Mesenchymal stem cell (in vitro differentiated cells and primary cell): ENCODE results near the gene TTLL9.

Experiments used
- DNase-seq: peaks from one replicate; pipeline ENCODE4 v3.0.0-alpha.2; 2013
- H2AFZ ChIP-seq: one replicate; pipeline ENCODE4 v1.6.1; 2013; ENCODE audit warnings: low read depth, mild to moderate bottlenecking, control low read depth, inconsistent platforms, low read length, moderate library complexity
- H2AK5ac ChIP-seq: 2 replicates; pipeline ENCODE4 v1.6.1; 2013; ENCODE audit warnings: low read length, moderate library complexity, mild to moderate bottlenecking, inconsistent platforms; ENCODE audit not compliant: severe bottlenecking
- H2BK120ac ChIP-seq: one replicate; pipeline ENCODE4 v1.6.1; 2013; ENCODE audit warnings: low read depth, mild to moderate bottlenecking, inconsistent platforms, low read length, moderate library complexity
- H2BK12ac ChIP-seq, 2 experiments: one replicate each; pipeline ENCODE4 v1.6.1; 2013; ENCODE audit warnings: inconsistent platforms in 2 of 2, low read length in 2 of 2, mild to moderate bottlenecking in 2 of 2, moderate library complexity in 2 of 2, control low read depth in 1 of 2
- H2BK15ac ChIP-seq: one replicate; pipeline ENCODE4 v1.6.1; 2013; ENCODE audit warnings: mild to moderate bottlenecking, low read depth, inconsistent platforms; ENCODE audit not compliant: poor library complexity, severe bottlenecking
- H2BK5ac ChIP-seq: 2 replicates; pipeline ENCODE4 v1.6.1; 2013; ENCODE audit warnings: low read depth, mild to moderate bottlenecking, low read length, control low read depth, inconsistent platforms; ENCODE audit not compliant: poor library complexity, severe bottlenecking
- H3K14ac ChIP-seq, 2 experiments: one replicate each; pipeline ENCODE4 v1.6.1; 2013; ENCODE audit warnings: inconsistent platforms in 2 of 2, low read length in 2 of 2, control low read depth in 1 of 2, mild to moderate bottlenecking in 1 of 2, moderate library complexity in 1 of 2
- H3K18ac ChIP-seq, 2 experiments: one replicate each; pipeline ENCODE4 v1.6.1; 2013; ENCODE audit warnings: inconsistent platforms in 2 of 2, low read length in 2 of 2, control low read depth in 1 of 2, low read depth in 1 of 2, mild to moderate bottlenecking in 1 of 2
- H3K23ac ChIP-seq, 2 experiments: one replicate each; pipeline ENCODE4 v1.6.1; 2013; ENCODE audit warnings: inconsistent platforms in 2 of 2, low read length in 2 of 2, mild to moderate bottlenecking in 2 of 2, moderate library complexity in 2 of 2, control low read depth in 1 of 2
- H3K27ac ChIP-seq: 2 replicates; pipeline ENCODE4 v1.5.1; 2013; ENCODE audit warnings: mild to moderate bottlenecking, moderate library complexity, low read length, control low read depth, inconsistent platforms; ENCODE audit not compliant: poor library complexity, severe bottlenecking
- H3K27me3 ChIP-seq, 2 experiments: 2 replicates each; pipeline versions ENCODE4 v1.6.1 to v1.7.0; 2013; ENCODE audit warnings: low read length in 2 of 2, mild to moderate bottlenecking in 2 of 2, moderate library complexity in 2 of 2, control low read depth in 1 of 2, inconsistent platforms in 1 of 2; ENCODE audit not compliant: control insufficient read depth in 1 of 2, insufficient read depth in 1 of 2
- H3K36me3 ChIP-seq, 2 experiments: 2 replicates each; pipeline versions ENCODE4 v1.6.1 to v1.7.0; 2013; ENCODE audit warnings: low read length in 2 of 2, control low read depth in 1 of 2, inconsistent platforms in 1 of 2, low read depth in 1 of 2, mild to moderate bottlenecking in 1 of 2; ENCODE audit not compliant: insufficient read depth in 2 of 2, control insufficient read depth in 1 of 2
- H3K4ac ChIP-seq, 2 experiments: one replicate each; pipeline ENCODE4 v1.6.1; 2013; ENCODE audit warnings: inconsistent platforms in 2 of 2, low read length in 2 of 2, mild to moderate bottlenecking in 2 of 2, moderate library complexity in 2 of 2, control low read depth in 1 of 2, low read depth in 1 of 2
- H3K4me1 ChIP-seq: 2 replicates; pipeline ENCODE4 v1.6.1; 2013; ENCODE audit warnings: low read depth, low read length, control low read depth; ENCODE audit not compliant: control insufficient read depth, insufficient read depth
- H3K4me2 ChIP-seq: 2 replicates; pipeline ENCODE4 v1.6.1; 2013; ENCODE audit warnings: low read length, mild to moderate bottlenecking, inconsistent platforms; ENCODE audit not compliant: poor library complexity, severe bottlenecking
- H3K4me3 ChIP-seq, 2 experiments: 2 replicates each; pipeline versions ENCODE4 v1.5.1 to v1.7.0; 2013; ENCODE audit warnings: low read length in 2 of 2, mild to moderate bottlenecking in 2 of 2, control low read depth in 1 of 2, low read depth in 1 of 2; ENCODE audit not compliant: insufficient read depth in 1 of 2
- H3K79me1 ChIP-seq: replicated peaks from 2 replicates; pipeline ENCODE4 v1.6.1; 2013; ENCODE audit warnings: mild to moderate bottlenecking, control low read depth, low read length, inconsistent platforms; ENCODE audit not compliant: poor library complexity, severe bottlenecking
- H3K9ac ChIP-seq: 2 replicates; pipeline ENCODE4 v1.7.0; 2013; ENCODE audit warnings: mild to moderate bottlenecking, low read length, moderate library complexity
- H3K9me3 ChIP-seq: 2 replicates; pipeline ENCODE4 v1.7.0; 2013; ENCODE audit warnings: mild to moderate bottlenecking, low read length; ENCODE audit not compliant: control insufficient read depth
- H4K8ac ChIP-seq: one replicate; pipeline ENCODE4 v1.6.1; 2013; ENCODE audit warnings: inconsistent platforms, mild to moderate bottlenecking, low read length, moderate library complexity
- H4K91ac ChIP-seq: one replicate; pipeline ENCODE4 v1.6.1; 2013; ENCODE audit warnings: mild to moderate bottlenecking, low read length, inconsistent platforms
- whole genome bisulfite sequencing: methylation state at CpG from one replicate; pipeline ENCODE4 v1.1.7; 2013; ENCODE audit warnings: mixed read lengths; 5-methylcytosine and 5-hydroxymethylcytosine counted together

Gene TTLL9

GRCh38 chr20:31823360-31824124 lies 46.9 kb upstream of the TTLL9 start:
- no peak overlapping the region for H3K27ac ChIP-seq
- no peak overlapping the region for H3K9ac ChIP-seq
- H2BK120ac ChIP-seq, result no peak overlapping the region
- no peak overlapping the region for H3K23ac ChIP-seq
- no peak overlapping the region for H3K14ac ChIP-seq
- H3K79me1 ChIP-seq, result no peaks in the 10 kb centered on the region
- peak overlapping the region; percentile 4 for H2AK5ac ChIP-seq
- H3K4me2 ChIP-seq, result no peak overlapping the region
- H3K4ac ChIP-seq, result no peak overlapping the region
- no peak overlapping the region for H2AFZ ChIP-seq
- no peak overlapping the region for H4K8ac ChIP-seq
- H3K4me3 ChIP-seq, result no peak overlapping the region
- H2BK5ac ChIP-seq, result no peak overlapping the region
- peaks cover 26% of the 10 kb centered on the region for H3K4me1 ChIP-seq
- 78% methylated on average over 14 of the region's 14 CpGs for WGBS
- no peak for DNase-seq
- no peak overlapping the region for H3K18ac ChIP-seq
- no peaks in the 10 kb centered on the region for H3K36me3 ChIP-seq
- peaks cover 22 to 63% of the 10 kb centered on the region in 2 experiments for H3K27me3 ChIP-seq
- no peak overlapping the region for H4K91ac ChIP-seq
- no peaks in the 10 kb centered on the region for H3K9me3 ChIP-seq
- H2BK15ac ChIP-seq, result no peak overlapping the region
- no peak overlapping the region for H2BK12ac ChIP-seq

GRCh38 chr20:31824125-31824485 lies 46.3 kb upstream of the TTLL9 start:
- Histone ChIP-seq H3K9me3 (no peaks in the 10 kb centered on the region), H2BK5ac (no peak overlapping the region), H3K4me2 (no peak overlapping the region), H2BK120ac (no peak overlapping the region), H3K18ac (no peak overlapping the region), H3K4me1 (peaks cover 26% of the 10 kb centered on the region), H3K27me3 (peaks cover 22 to 69% of the 10 kb centered on the region in 2 experiments), H3K79me1 (no peaks in the 10 kb centered on the region), H4K91ac (no peak overlapping the region), H2BK12ac (no peak overlapping the region), H3K36me3 (no peaks in the 10 kb centered on the region), H4K8ac (no peak overlapping the region), H3K27ac (no peak overlapping the region), H2AK5ac (peak overlapping the region; percentile 13), H3K4ac (no peak overlapping the region), H3K23ac (no peak overlapping the region), H3K9ac (no peak overlapping the region), H3K4me3 (no peak overlapping the region), H2BK15ac (no peak overlapping the region), H3K14ac (no peak overlapping the region), H2AFZ (no peak overlapping the region)
- no peak for DNase-seq
- 89% methylated on average over 4 of the region's 4 CpGs for WGBS

- Histone ChIP-seq H3K4ac (no peak overlapping the region), H2BK120ac (no peak overlapping the region), H2BK15ac (no peak overlapping the region), H3K14ac (peak overlapping the region in 1 of 2 experiments; percentile 12), H4K91ac (no peak overlapping the region), H2BK12ac (no peak overlapping the region), H3K27ac (no peak overlapping the region), H4K8ac (no peak overlapping the region), H3K36me3 (no peaks in the 10 kb centered on the region), H2AFZ (no peak overlapping the region), H3K4me1 (peaks cover 26% of the 10 kb centered on the region), H3K4me3 (no peak overlapping the region), H3K23ac (no peak overlapping the region), H2BK5ac (no peak overlapping the region), H2AK5ac (no peak overlapping the region), H3K79me1 (no peaks in the 10 kb centered on the region), H3K4me2 (no peak overlapping the region), H3K9ac (no peak overlapping the region), H3K27me3 (peaks cover 22 to 68% of the 10 kb centered on the region in 2 experiments), H3K9me3 (no peaks in the 10 kb centered on the region), H3K18ac (no peak overlapping the region)
- DNase-seq, result no peak
- 86% methylated on average over 14 of the region's 14 CpGs for WGBS
Observed at GRCh38 chr20:31824554-31825313, 45.7 kb upstream of the TTLL9 start.

- Histone ChIP-seq H3K27me3 (peaks cover 22 to 76% of the 10 kb centered on the region in 2 experiments), H3K4me2 (no peak overlapping the region), H2BK15ac (no peak overlapping the region), H3K9me3 (no peaks in the 10 kb centered on the region), H3K14ac (no peak overlapping the region), H3K9ac (no peak overlapping the region), H3K36me3 (no peaks in the 10 kb centered on the region), H4K91ac (no peak overlapping the region), H3K4ac (no peak overlapping the region), H2BK120ac (no peak overlapping the region), H3K79me1 (no peaks in the 10 kb centered on the region), H2AFZ (no peak overlapping the region), H3K27ac (no peak overlapping the region), H3K4me3 (no peak overlapping the region), H3K23ac (no peak overlapping the region), H3K18ac (no peak overlapping the region), H2BK12ac (no peak overlapping the region), H2BK5ac (no peak overlapping the region), H3K4me1 (peaks cover 35% of the 10 kb centered on the region), H2AK5ac (no peak overlapping the region), H4K8ac (no peak overlapping the region)
- DNase-seq, result no peak
- 93% methylated on average over 5 of the region's 5 CpGs for WGBS
Observed at GRCh38 chr20:31826074-31826473, 44.4 kb upstream of the TTLL9 start.
